ENCODE data around the gene SLC7A6OS.

Gene SLC7A6OS

GRCh38 chr16:68253721-68254120, 57.0 kb downstream of the SLC7A6OS start:
- DNase-seq (ENCODE audit: low read depth), result no peak

GRCh38 chr16:68252383-68252782, 58.4 kb downstream of the SLC7A6OS start:
- no peak for DNase-seq (ENCODE audit: low read depth)

- no peak for DNase-seq (ENCODE audit: low read depth)
Measured at GRCh38 chr16:68251832-68252231, 58.9 kb downstream of the SLC7A6OS start.

GRCh38 chr16:68250951-68251350, 59.8 kb downstream of the SLC7A6OS start:
- no peak for DNase-seq (ENCODE audit: low read depth)

GRCh38 chr16:68249371-68249770, 61.4 kb downstream of the SLC7A6OS start:
- DNase-seq (ENCODE audit: low read depth), result no peak
